GM18868 (cell line): ENCODE data around the gene PIP4K2B.
"Not testable (repeated sequence)": the region's sequence is repeated elsewhere in the genome, so short reads cannot be mapped to it uniquely, and the experiment has no call there.

Source experiments
- ATAC-seq: cut with Tn5 transposase; IDR thresholded peaks from one replicate; pipeline ENCODE4 v1.9.1; 2021; ENCODE audit warnings: mild to moderate bottlenecking, moderate library complexity; ENCODE audit not compliant: unreplicated experiment

The PIP4K2B gene

DNA sequence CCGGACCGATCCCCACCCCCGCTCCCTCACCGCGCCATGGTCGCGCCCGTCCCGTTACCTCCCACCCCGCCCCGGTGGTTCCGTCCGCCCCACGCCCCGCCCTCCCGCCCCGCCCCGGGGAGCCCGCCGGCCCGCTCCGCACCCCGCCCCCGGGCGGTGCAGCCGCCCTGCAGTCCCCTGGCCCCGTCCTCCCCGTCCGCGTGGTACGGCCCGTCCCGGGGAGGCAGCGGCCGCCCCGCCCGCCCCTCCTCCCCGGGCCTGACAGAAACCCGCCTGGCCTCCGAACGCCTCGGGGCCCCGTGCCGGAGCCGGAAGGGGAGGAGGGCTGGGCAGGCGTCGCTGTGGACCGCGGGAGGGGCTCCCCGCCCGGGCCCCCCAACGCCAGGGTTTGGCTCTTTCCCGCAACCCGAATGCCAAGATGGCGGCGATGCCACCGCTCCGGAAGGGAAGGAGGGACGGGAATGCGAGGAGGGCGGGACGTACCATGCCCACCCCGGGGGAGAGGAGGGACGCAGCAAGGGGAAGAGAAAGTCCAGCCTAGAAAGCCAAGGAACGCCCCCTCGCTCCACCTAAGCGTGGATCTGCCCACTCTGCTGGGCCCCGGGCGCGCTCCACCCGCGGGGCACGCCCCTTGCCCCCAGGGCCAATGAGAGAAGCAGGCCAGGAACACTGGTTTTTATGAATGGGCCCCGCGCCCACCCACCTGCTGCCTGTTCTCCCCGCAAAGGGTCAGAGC lies at the start of gene PIP4K2B:
Gene PIP4K2B, minus strand, starts transcription at position 56 of the 736 bp plus-strand sequence. CDS start 132 bp downstream, outside the sequence.
- peak; percentile 75 for ATAC-seq

DNA sequence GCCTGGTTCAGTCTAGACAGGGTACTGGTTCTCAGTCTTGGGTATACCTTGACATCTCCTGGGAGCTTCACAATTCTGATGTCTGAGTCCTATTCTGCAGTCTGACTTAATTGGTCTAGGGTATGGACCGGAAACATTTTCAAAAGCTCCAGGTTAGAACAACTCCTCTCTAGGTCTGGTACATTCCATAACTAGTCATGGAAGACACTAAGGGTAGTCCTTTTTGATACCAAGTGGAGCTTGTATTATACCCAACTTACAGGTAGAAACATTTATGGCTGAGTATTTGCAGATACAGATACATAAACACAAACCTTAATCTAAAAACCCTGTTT lies 49.2 kb upstream of the PIP4K2B start:
- ATAC-seq, result no peak

- ATAC-seq, result no peak
Observed at GRCh38 chr17:38844261-38844757, 45.0 kb upstream of the PIP4K2B start.

DNA sequence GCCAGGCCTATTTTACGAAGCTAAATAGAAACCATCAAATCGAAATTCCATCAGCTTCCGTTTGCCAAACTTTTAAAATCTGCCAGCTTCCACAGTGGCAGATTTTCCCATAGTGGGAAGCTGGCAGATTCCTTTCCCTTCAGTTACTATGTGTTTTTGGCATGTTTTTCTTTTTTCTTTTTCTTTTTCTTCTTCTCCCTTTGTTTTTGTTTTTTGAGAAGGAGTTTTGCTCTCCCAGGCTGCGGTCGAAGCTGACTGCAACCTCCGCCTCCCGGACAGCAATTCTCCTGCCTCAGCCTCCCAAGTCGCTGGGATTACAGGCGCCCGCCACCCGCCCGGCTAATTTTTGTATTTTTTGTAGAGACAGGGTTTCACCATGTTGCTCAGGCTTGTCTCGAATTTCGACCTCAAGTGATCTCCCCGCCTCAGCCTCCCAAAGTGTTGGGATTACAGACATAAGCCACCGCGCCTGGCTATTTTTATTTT lies 26.4 kb upstream of the PIP4K2B start:
- ATAC-seq, result no peak

DNA sequence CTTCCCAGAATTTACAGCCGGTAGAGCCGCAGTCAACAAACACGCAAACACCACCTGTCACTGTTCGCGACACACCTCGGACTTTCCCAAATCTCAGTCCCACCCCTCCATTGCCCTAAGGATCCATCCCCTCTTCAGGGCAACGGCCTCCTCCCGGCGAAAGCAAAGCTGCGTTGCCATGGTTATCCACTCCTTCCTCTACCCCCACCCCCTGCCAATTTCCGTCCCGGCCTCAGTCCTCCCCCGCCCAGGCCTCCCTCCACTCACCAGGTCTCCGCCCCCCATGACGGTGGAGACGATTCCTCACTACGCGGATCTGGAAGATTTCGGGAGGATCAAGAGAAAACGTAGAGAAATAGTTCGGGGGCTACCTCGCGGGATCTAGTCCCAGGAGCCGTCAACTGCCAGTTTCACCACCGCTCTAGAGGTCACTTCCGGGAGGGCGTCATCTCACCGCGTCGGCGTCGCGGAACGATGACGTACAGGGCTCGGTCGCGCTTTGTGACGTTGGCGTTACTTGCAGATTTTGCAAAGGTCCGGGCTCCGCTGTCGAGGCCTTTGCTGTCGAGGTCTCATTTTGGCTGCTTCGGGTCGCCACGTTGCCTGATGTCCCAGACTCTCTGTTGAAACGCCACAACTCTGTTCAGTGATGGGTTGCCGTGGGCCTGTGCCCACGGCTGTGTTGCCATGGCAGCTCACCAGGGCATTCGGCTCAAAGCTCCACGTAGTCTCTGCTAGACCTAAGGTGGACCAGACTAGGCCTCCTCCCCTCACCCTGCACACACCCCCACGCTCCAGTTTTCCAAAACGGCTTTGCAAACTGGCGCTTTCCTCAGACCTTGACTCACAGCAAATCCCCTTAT lies 25.8 kb upstream of the PIP4K2B start, which contains the start of gene CWC25:
Gene CWC25, minus strand, starts transcription at position 423 of the 863 bp plus-strand sequence. Its CDS starts 138 bp downstream, at position 285.
- peak; percentile 61 for ATAC-seq

- no peak for ATAC-seq
Observed at GRCh38 chr17:38815576-38816193, 16.3 kb upstream of the PIP4K2B start.

DNA sequence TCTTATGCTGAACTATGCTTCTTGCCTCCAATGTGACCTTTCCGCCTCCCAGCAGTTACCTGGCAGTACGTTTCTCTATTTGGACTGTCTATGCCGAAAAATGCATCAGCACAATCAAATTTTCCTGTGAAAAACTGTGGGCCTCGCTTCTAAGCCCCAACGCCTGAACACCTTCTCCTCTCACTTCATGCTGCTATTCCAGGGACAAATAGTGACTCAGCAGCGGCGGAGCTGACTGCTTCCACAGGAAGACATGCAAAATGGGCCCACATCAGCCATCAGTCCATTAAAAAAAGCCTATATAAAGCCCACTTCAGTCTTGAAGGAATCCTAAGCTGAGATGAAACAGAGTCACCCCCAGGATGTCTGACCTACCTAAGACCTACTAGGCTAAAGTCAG lies 10.5 kb upstream of the PIP4K2B start:
- ATAC-seq, result no peak

DNA sequence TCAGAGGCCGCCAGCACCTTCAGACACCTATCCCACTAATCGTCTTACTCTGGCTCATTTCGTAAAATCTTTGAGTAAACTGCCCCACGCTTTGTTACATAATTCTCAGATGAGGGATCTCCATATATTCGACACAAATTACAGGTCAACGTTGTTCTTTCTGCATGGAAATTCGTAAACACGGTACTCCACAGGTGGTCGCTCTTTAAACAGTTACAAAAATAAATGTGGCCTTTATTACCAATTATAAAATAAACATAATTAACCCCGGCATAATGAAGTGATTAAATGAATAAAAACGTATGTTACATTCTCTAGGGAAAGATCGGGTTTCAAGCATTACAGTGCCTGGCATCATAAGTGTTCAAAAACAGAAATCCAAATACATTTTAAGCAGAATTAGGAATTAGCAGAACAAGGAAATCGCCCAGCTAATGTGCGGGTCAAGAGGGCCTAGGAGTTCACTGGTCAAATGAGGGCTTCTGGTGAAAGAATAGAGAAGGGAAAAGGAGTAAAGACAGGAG lies 943 bp upstream of the PIP4K2B start:
- no peak for ATAC-seq

GRCh38 chr17:38798614-38799500 lies 499 bp downstream of the PIP4K2B start:
- peak; percentile 23 for ATAC-seq

DNA sequence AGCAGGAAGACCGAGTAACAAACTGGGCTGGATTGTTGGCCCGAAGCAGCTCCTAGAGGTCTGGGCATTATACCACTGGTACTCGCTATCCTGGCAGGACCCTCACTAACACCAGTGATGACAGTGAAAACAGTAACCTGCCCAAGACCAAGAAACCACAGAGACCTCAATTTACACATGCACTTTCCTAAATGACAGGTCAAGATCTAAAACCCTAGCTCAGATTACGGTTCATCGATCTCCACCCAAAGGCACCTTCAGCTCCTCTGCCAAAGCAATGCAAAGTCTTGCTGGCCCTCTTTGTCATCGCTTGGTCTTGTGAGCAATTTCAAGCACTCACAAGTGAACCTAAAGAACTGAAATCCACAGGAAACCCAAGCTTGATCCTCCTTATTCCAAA lies 1.5 kb downstream of the PIP4K2B start:
- no peak for ATAC-seq

- no peak for ATAC-seq
Observed at GRCh38 chr17:38797158-38797490, 2.2 kb downstream of the PIP4K2B start.

- no peak for ATAC-seq
Observed at GRCh38 chr17:38796451-38797157, 2.8 kb downstream of the PIP4K2B start.

DNA sequence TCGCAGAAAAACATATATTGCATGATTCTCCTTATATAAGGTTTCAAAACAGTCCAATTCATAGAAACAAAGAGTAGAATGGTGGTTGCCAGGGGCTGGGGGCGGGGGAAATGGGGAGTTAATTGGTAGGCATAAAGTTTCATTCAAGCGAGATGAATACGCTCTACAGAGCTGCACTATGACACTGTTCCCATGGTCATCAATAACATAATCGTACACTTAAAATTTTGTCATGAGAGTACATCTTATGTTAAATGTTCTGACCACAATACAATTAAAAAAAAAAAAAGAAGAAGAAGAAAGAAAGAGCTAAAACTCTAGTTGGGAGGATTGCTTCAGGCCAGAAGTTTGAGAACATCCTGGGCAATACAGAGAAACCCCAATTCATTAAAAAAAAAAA lies 5.1 kb downstream of the PIP4K2B start:
- ATAC-seq, result no peak

GRCh38 chr17:38791162-38791561 lies 8.2 kb downstream of the PIP4K2B start:
- no peak for ATAC-seq

GRCh38 chr17:38790148-38790707 lies 9.1 kb downstream of the PIP4K2B start:
- not testable (repeated sequence) for ATAC-seq

DNA sequence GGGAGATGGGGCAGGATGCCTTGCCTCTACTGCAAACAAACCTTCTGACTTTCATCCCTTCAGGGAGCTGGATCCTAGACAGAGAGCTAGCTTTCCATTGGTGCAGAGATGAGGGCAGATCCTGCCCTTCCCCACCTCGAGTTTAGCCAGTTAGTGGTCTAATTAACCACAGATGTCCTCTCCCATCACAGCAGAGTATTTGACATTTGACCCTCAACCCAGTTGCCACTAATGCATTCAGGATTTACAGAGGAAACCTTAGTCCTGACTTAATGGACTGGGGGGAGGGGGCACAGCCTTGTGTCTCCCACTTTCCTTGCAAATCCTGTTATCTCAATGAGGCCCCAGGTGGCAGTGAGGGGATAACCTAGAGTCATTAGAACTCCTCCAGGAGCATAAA lies 10.2 kb downstream of the PIP4K2B start:
- ATAC-seq, result no peak

DNA sequence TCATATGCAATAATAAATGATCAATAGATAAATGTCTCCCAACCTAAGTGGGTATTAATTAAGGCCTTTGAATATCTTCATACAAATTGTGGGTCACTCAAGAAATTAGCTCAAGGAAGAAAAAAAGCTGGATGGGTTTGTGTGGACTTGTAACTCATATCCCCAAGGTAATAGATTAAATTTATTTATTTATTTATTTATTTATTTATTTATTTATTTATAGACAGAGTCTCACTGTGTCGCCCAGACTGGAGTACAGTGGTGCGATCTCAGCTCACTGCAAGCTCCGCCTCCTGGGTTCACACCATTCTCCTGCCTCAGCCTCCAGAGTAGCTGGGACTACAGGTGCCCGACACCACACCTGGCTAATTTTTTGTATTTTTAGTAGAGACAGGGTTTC lies 11.4 kb downstream of the PIP4K2B start:
- ATAC-seq, result not testable (repeated sequence)

GRCh38 chr17:38786372-38786771 lies 13.0 kb downstream of the PIP4K2B start:
- ATAC-seq, result no peak

DNA sequence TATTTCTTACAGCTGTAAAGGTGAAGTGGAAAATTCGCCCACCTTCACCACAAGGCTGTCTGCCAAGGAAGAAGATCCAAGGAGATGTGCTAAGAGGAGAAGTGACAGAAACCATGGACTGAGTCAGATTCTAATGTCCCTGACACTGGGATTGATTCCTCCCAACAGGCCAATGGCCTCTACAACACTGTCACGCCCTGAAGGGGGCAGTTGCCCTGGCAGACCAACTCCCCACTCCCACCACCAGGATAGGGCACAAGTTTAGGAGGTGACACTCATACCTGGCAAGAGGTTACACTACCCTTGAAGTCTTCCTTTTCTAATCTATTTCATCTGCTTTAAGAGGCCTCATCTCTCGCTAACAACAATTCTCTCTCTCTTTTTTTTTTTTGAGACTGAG lies 16.1 kb downstream of the PIP4K2B start:
- ATAC-seq, result no peak
